IMR-90 (cell line): ENCODE results near the gene KRTDAP. TPM values are rescaled to one million over a fixed set of nuclear protein-coding genes. Genes with fewer than 3 reads are reported as not detected.

Experiments used
- ATAC-seq: fragments of 200-7000 bp; cut with Tn5 transposase; 2 replicates; pipeline ENCODE4 v1.9.1; 2020; ENCODE audit warnings: low read depth, mild to moderate bottlenecking, moderate library complexity
- BruUV-seq: library from RNA; stranded (reverse); fragments of 400-500 nt; replicated peaks from 2 replicates; lab custom pipeline; 2021; lab: Mats Ljungman, UMichigan
- CTCF ChIA-PET: fragments of 300-600 bp; formaldehyde crosslinking; extraction: SDS; loops from one replicate; lab custom pipeline; 2021; ENCODE audit warnings: antibody characterized with exemption; lab: Yijun Ruan, JAX
- POLR2A ChIA-PET: fragments of 300-600 bp; sonication (Branson Sonifier 250); formaldehyde crosslinking; loops from one replicate; lab custom pipeline; 2022; ENCODE audit warnings: antibody characterized with exemption; ENCODE audit not compliant: unreplicated experiment; lab: Charles Lee
- DNase-seq: peaks from one replicate; pipeline ENCODE4 v3.0.0; 2013
- H2AFZ ChIP-seq: replicated peaks from 2 replicates; pipeline ENCODE3; 2013; ENCODE audit warnings: low read length, mild to moderate bottlenecking; ENCODE audit not compliant: poor library complexity
- H2AK5ac ChIP-seq: 2 replicates; pipeline ENCODE4 v1.6.1; 2013; ENCODE audit warnings: low read depth, low read length, inconsistent platforms
- H2AK9ac ChIP-seq: replicated peaks from 2 replicates; pipeline ENCODE3; 2013; ENCODE audit warnings: mild to moderate bottlenecking, low read depth, low read length, moderate library complexity; ENCODE audit not compliant: poor library complexity
- H2BK120ac ChIP-seq: 2 replicates; pipeline ENCODE4 v1.6.1; 2013; ENCODE audit warnings: low read depth, low read length, inconsistent platforms
- H2BK15ac ChIP-seq: 3 replicates; pipeline ENCODE4 v1.6.1; 2013; ENCODE audit warnings: low read depth, low read length, inconsistent platforms
- H2BK20ac ChIP-seq: 2 replicates; pipeline ENCODE4 v1.6.1; 2013; ENCODE audit warnings: low read depth, mild to moderate bottlenecking, inconsistent platforms, low read length, moderate library complexity
- H2BK5ac ChIP-seq: 2 replicates; pipeline ENCODE4 v1.6.1; 2013; ENCODE audit warnings: mild to moderate bottlenecking, low read depth, low read length, inconsistent platforms; ENCODE audit not compliant: poor library complexity, severe bottlenecking
- H3K14ac ChIP-seq: replicated peaks from 2 replicates; pipeline ENCODE4 v1.6.1; 2013; ENCODE audit warnings: low read depth, low read length, inconsistent platforms
- H3K18ac ChIP-seq: 2 replicates; pipeline ENCODE4 v1.6.1; 2013; ENCODE audit warnings: low read depth, low read length, control low read depth
- H3K23ac ChIP-seq: 2 replicates; pipeline ENCODE4 v1.6.1; 2013; ENCODE audit warnings: low read depth, low read length, inconsistent platforms
- H3K27ac ChIP-seq: 2 replicates; pipeline ENCODE4 v1.5.1; 2013; ENCODE audit warnings: mild to moderate bottlenecking, control low read depth, low read length; ENCODE audit not compliant: insufficient read depth
- H3K27me3 ChIP-seq: 2 replicates; pipeline ENCODE4 v1.6.1; 2013; ENCODE audit warnings: low read length; ENCODE audit not compliant: control insufficient read depth, insufficient read depth
- H3K36me3 ChIP-seq: 2 replicates; pipeline ENCODE4 v1.6.1; 2013; ENCODE audit warnings: low read length, mixed read lengths; ENCODE audit not compliant: control insufficient read depth, insufficient read depth
- H3K4ac ChIP-seq: 2 replicates; pipeline ENCODE4 v1.6.1; 2013; ENCODE audit warnings: low read depth, low read length, inconsistent platforms
- H3K4me1 ChIP-seq: 2 replicates; pipeline ENCODE4 v1.6.1; 2013; ENCODE audit warnings: low read length, mixed read lengths; ENCODE audit not compliant: control insufficient read depth, insufficient read depth
- H3K4me2 ChIP-seq: 2 replicates; pipeline ENCODE4 v1.6.1; 2013; ENCODE audit warnings: low read depth, mild to moderate bottlenecking, control low read depth, low read length, moderate library complexity
- H3K4me3 ChIP-seq: 2 replicates; pipeline ENCODE4 v1.5.1; 2013; ENCODE audit warnings: low read depth, mild to moderate bottlenecking, control low read depth, low read length, moderate library complexity; ENCODE audit not compliant: insufficient read depth
- H3K56ac ChIP-seq: 2 replicates; pipeline ENCODE4 v1.6.1; 2013; ENCODE audit warnings: low read length, inconsistent platforms; ENCODE audit not compliant: insufficient read depth; ENCODE audit errors: extremely low read depth
- H3K79me1 ChIP-seq, 2 experiments: 2 replicates each; pipeline ENCODE4 v1.6.1; 2013; ENCODE audit warnings: low read length in 2 of 2, inconsistent platforms in 1 of 2, low read depth in 1 of 2
- H3K9ac ChIP-seq: 2 replicates; pipeline ENCODE4 v1.6.1; 2013; ENCODE audit warnings: low read depth, low read length, control low read depth
- H3K9me1 ChIP-seq: 2 replicates; pipeline ENCODE4 v1.6.1; 2013; ENCODE audit warnings: low read length, inconsistent platforms; ENCODE audit not compliant: insufficient read depth
- H3K9me3 ChIP-seq: 2 replicates; pipeline ENCODE4 v1.6.1; 2013; ENCODE audit warnings: low read length; ENCODE audit not compliant: control insufficient read depth, insufficient read depth
- H4K20me1 ChIP-seq: 2 replicates; pipeline ENCODE4 v1.6.1; 2013; ENCODE audit warnings: low read length, inconsistent platforms; ENCODE audit not compliant: insufficient read depth
- H4K5ac ChIP-seq: 2 replicates; pipeline ENCODE4 v1.6.1; 2013; ENCODE audit warnings: mild to moderate bottlenecking, low read depth, low read length, control low read depth
- H4K8ac ChIP-seq, 2 experiments: 2 replicates each; pipeline ENCODE4 v1.6.1; 2013; ENCODE audit warnings: low read depth in 2 of 2, low read length in 2 of 2, control low read depth in 1 of 2, inconsistent platforms in 1 of 2
- H4K91ac ChIP-seq: 2 replicates; pipeline ENCODE4 v1.6.1; 2013; ENCODE audit warnings: low read depth, low read length, inconsistent platforms; ENCODE audit not compliant: insufficient read depth
- BHLHE40 ChIP-seq: fragments of 150-350 bp; IDR thresholded peaks from 2 replicates; pipeline ENCODE4 v1.6.1; 2016; ENCODE audit warnings: mild to moderate bottlenecking, low read depth, low read length
- CEBPB ChIP-seq: IDR thresholded peaks from 2 replicates; pipeline ENCODE4 v1.6.1; 2012; ENCODE audit warnings: low read depth, low read length, improper control_type of control experiment
- CHD1 ChIP-seq: IDR thresholded peaks from 2 replicates; pipeline ENCODE4 v1.6.1; 2012; ENCODE audit warnings: low read depth, low read length, improper control_type of control experiment
- ELK1 ChIP-seq: fragments of 150-350 bp; IDR thresholded peaks from 2 replicates; pipeline ENCODE4 v1.6.1; 2016; ENCODE audit warnings: low read depth, mild to moderate bottlenecking, low read length, moderate library complexity, borderline replicate concordance
- FOS ChIP-seq: fragments of 150-350 bp; IDR thresholded peaks from 2 replicates; pipeline ENCODE4 v1.6.1; 2016; ENCODE audit warnings: low read depth, low read length
- MAFK ChIP-seq: IDR thresholded peaks from 2 replicates; pipeline ENCODE4 v1.6.1; 2012; ENCODE audit warnings: low read depth, low read length, improper control_type of control experiment
- MAZ ChIP-seq: IDR thresholded peaks from 2 replicates; pipeline ENCODE4 v1.6.1; 2012; ENCODE audit warnings: low read depth, mild to moderate bottlenecking, low read length, improper control_type of control experiment, moderate library complexity, borderline replicate concordance
- MXI1 ChIP-seq: IDR thresholded peaks from 2 replicates; pipeline ENCODE4 v1.6.1; 2012; ENCODE audit warnings: low read depth, mild to moderate bottlenecking, low read length, moderate library complexity, borderline replicate concordance
- NFE2L2 ChIP-seq: fragments of 150-350 bp; IDR thresholded peaks from 2 replicates; pipeline ENCODE4 v1.6.1; 2016; ENCODE audit warnings: low read depth, mild to moderate bottlenecking, low read length
- POLR2A ChIP-seq: IDR thresholded peaks from 2 replicates; pipeline ENCODE4 v1.6.1; 2012; ENCODE audit warnings: mild to moderate bottlenecking, low read depth, low read length
- RAD21 ChIP-seq: IDR thresholded peaks from 2 replicates; pipeline ENCODE4 v1.6.1; 2012; ENCODE audit warnings: low read length, improper control_type of control experiment
- RCOR1 ChIP-seq: IDR thresholded peaks from 2 replicates; pipeline ENCODE4 v1.6.1; 2012; ENCODE audit warnings: mild to moderate bottlenecking, low read length, improper control_type of control experiment; ENCODE audit not compliant: insufficient replicate concordance
- RFX5 ChIP-seq: IDR thresholded peaks from 2 replicates; pipeline ENCODE4 v1.8.0; 2012; ENCODE audit warnings: low read depth, mild to moderate bottlenecking, low read length, moderate library complexity
- SMC3 ChIP-seq: fragments of 150-350 bp; IDR thresholded peaks from 2 replicates; pipeline ENCODE4 v1.6.1; 2016; ENCODE audit warnings: low read depth, mild to moderate bottlenecking, antibody characterized with exemption, low read length, moderate library complexity
- USF2 ChIP-seq: fragments of 150-350 bp; IDR thresholded peaks from 2 replicates; pipeline ENCODE4 v1.6.1; 2017; ENCODE audit warnings: mild to moderate bottlenecking, antibody characterized with exemption, low read length, low read depth
- WGBS, 2 experiments: methylation state at CpG; one replicate each; pipeline versions ENCODE4 v1.1.5 to v1.1.7; 2013; ENCODE audit warnings: missing lambda C conversion rate in 2 of 2; ENCODE audit not compliant: insufficient read length in 1 of 2; ENCODE audit errors: extremely low coverage in 2 of 2; 5-methylcytosine and 5-hydroxymethylcytosine counted together
- dilution Hi-C: fragments of 300-500 bp; cut with HindIII; formaldehyde crosslinking; loops from one replicate; pipeline ENCODE4 v1.14.3; 2018; ENCODE audit warnings: low sequenced_read_pairs; ENCODE audit not compliant: unreplicated experiment
- in situ Hi-C: fragments of 300-500 bp; cut with MboI; formaldehyde crosslinking; loops from 3 replicates; pipeline ENCODE4 v1.14.3; 2019; ENCODE audit warnings: low sequenced_read_pairs, inconsistent platforms, mixed read lengths
- intact Hi-C: fragments of 100-400 bp; cut with micrococcal nuclease; formaldehyde crosslinking; loops from 2 replicates; pipeline ENCODE4 v1.10.0; 2022
- polyA plus RNA-seq, 3 experiments: library from polyadenylated mRNA; depleted of rRNA; stranded (reverse); fragments of >200 nt; gene quantifications; 2 replicates each; pipeline ENCODE4 v1.2.3, GENCODE V29; 2012; ENCODE audit warnings: low replicate concordance in 1 of 3
- total RNA-seq: library from RNA; depleted of rRNA; stranded (reverse); fragments of >200 nt; gene quantifications from 2 replicates; pipeline ENCODE4 v1.2.3, GENCODE V29; 2012
- TF ChIP-seq, protein P1 (sequence below): conservative IDR thresholded peaks from 2 replicates; pipeline ENCODE4 v1.5.1; 2012; ENCODE audit warnings: mild to moderate bottlenecking, low read depth, low read length, improper control_type of control experiment

Gene KRTDAP
- total and polyA plus RNA-seq, 2 of the 4 experiments (the other 2 are of a cell fraction) = not detected

DNA sequence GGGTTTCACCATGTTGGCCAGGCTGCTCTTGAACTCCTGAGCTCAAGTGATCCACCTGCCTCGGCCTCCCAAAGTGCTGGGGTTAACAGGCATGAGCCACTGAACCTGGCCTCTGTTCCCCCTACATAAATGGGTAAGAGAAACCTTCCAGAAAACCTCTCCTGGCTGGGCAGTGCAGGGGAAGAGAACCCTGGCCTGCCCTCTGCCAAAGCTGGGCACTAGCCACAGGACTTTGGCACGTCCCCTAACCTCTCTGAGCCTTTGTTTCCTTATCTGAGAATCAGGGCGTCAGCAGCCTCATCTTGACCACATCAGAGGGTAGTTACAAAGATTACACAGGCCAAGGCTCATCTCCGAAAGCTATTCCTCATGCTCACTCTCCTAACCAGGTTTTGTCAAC lies 35.6 kb upstream of the KRTDAP start:
- H3K23ac ChIP-seq = no peak overlapping the region
- CTCF ChIA-PET = no interaction called here
- H2BK5ac ChIP-seq = no peak overlapping the region
- no peak overlapping the region for H4K8ac ChIP-seq
- TF ChIP-seq SMC3 (no peak), RAD21 (no peak), FOS (no peak), POLR2A (no peak), MXI1 (no peak), RCOR1 (no peak), RFX5 (no peak), ELK1 (no peak), CHD1 (no peak), CEBPB (no peak), NFE2L2 (no peak), MAZ (no peak), USF2 (no peak), BHLHE40 (no peak), MAFK (no peak)
- TF ChIP-seq, protein P1, sequence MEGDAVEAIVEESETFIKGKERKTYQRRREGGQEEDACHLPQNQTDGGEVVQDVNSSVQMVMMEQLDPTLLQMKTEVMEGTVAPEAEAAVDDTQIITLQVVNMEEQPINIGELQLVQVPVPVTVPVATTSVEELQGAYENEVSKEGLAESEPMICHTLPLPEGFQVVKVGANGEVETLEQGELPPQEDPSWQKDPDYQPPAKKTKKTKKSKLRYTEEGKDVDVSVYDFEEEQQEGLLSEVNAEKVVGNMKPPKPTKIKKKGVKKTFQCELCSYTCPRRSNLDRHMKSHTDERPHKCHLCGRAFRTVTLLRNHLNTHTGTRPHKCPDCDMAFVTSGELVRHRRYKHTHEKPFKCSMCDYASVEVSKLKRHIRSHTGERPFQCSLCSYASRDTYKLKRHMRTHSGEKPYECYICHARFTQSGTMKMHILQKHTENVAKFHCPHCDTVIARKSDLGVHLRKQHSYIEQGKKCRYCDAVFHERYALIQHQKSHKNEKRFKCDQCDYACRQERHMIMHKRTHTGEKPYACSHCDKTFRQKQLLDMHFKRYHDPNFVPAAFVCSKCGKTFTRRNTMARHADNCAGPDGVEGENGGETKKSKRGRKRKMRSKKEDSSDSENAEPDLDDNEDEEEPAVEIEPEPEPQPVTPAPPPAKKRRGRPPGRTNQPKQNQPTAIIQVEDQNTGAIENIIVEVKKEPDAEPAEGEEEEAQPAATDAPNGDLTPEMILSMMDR = no peak
- H4K91ac ChIP-seq = no peak overlapping the region
- H3K4me1 ChIP-seq = peaks cover 4% of the 10 kb centered on the region; the same call in 1 of the 2 replicates
- DNase-seq (no peak), ATAC-seq (no peak)
- no peak overlapping the region for H2BK20ac ChIP-seq
- no peaks in the 10 kb centered on the region for H3K79me1 ChIP-seq
- dilution Hi-C loops (no loop called here), in situ Hi-C loops (no loop called here), intact Hi-C loops (no loop called here)
- H3K18ac ChIP-seq = no peak overlapping the region
- no peak overlapping the region for H3K9ac ChIP-seq
- H4K20me1 ChIP-seq = no peaks in the 10 kb centered on the region
- POLR2A ChIA-PET = no interaction called here
- no peak overlapping the region for H3K4me2 ChIP-seq
- no peak overlapping the region for H2AK5ac ChIP-seq
- H2AFZ ChIP-seq = no peak overlapping the region
- no peak overlapping the region for H2BK15ac ChIP-seq
- WGBS, 2 experiments = 83% methylated on average over 1 of the region's 4 CpGs; no CpG with 5 or more reads in 1 of the 2 experiments
- peaks cover 7% of the 10 kb centered on the region for H3K27me3 ChIP-seq
- no peak overlapping the region for H3K27ac ChIP-seq
- no peak overlapping the region for H3K56ac ChIP-seq
- H3K9me1 ChIP-seq = peaks cover 10% of the 10 kb centered on the region
- no peak overlapping the region for H3K4ac ChIP-seq
- H4K5ac ChIP-seq = no peak overlapping the region
- no peak overlapping the region for H3K4me3 ChIP-seq
- no peak overlapping the region for H3K14ac ChIP-seq
- no peak overlapping the region for H2BK120ac ChIP-seq
- H3K9me3 ChIP-seq = no peaks in the 10 kb centered on the region
- no peak overlapping the region for H2AK9ac ChIP-seq
- no peaks in the 10 kb centered on the region for H3K36me3 ChIP-seq
- BruUV-seq = no TSS peak
